Right renal cortex interstitium (tissue), 3 donors: ENCODE data around the gene VAMP2. TPM values are rescaled to one million over a fixed set of nuclear protein-coding genes. Genes with fewer than 3 reads are reported as not detected.

Experiments used
- DNase-seq, 3 donors: peaks; one replicate each; pipeline ENCODE4 v3.0.0-alpha.2; 2013; ENCODE audit warnings: low read depth in 3 of 3, low spot score in 2 of 3
- polyA plus RNA-seq, 3 donors: library from polyadenylated mRNA; unstranded; fragments of 120-200 nt; gene quantifications; one replicate each; pipeline ENCODE4 v1.2.1, GENCODE V29; 2013; ENCODE audit not compliant: insufficient read length in 3 of 3

Gene VAMP2
- polyA plus RNA-seq, 3 donors, result 98.7 to 114 (median 102) TPM

GRCh38 chr17:8156246-8156992 lies 6.3 kb downstream of the VAMP2 start:
- DNase-seq, result peak; percentile 99 to 100 (median 100)

GRCh38 chr17:8155996-8156245 lies 6.8 kb downstream of the VAMP2 start:
- DNase-seq, result no peak

- DNase-seq, result no peak
Measured at GRCh38 chr17:8155231-8155995, 7.3 kb downstream of the VAMP2 start.

GRCh38 chr17:8154608-8155155 lies 8.1 kb downstream of the VAMP2 start:
- no peak for DNase-seq

- peak in 2 of 3 donors; percentile 91 to 94 for DNase-seq
Measured at GRCh38 chr17:8153957-8154607, 8.7 kb downstream of the VAMP2 start.

- no peak for DNase-seq
Measured at GRCh38 chr17:8153525-8153956, 9.2 kb downstream of the VAMP2 start.

GRCh38 chr17:8153031-8153451 lies 9.7 kb downstream of the VAMP2 start:
- no peak for DNase-seq

GRCh38 chr17:8152112-8152775 lies 10.5 kb downstream of the VAMP2 start, which contains the start of gene PER1:
PER1 (minus strand) TSS chr17:8152404; CDS start chr17:8150706, 1,698 bp downstream.
- DNase-seq, result no peak

GRCh38 chr17:8151641-8152111 lies 11.1 kb downstream of the VAMP2 start:
- DNase-seq, result no peak

- peak in 1 of 3 donors; percentile 78 for DNase-seq
Measured at GRCh38 chr17:8151120-8151640, 11.6 kb downstream of the VAMP2 start.

- DNase-seq, result no peak
Measured at GRCh38 chr17:8150194-8151119, 12.3 kb downstream of the VAMP2 start.

GRCh38 chr17:8149419-8150193 lies 13.1 kb downstream of the VAMP2 start:
- no peak for DNase-seq

- no peak for DNase-seq
Measured at GRCh38 chr17:8148560-8148959, 14.2 kb downstream of the VAMP2 start.

- DNase-seq, result no peak
Measured at GRCh38 chr17:8147805-8148404, 14.8 kb downstream of the VAMP2 start.

- DNase-seq, result no peak
Measured at GRCh38 chr17:8147141-8147804, 15.5 kb downstream of the VAMP2 start.

GRCh38 chr17:8146381-8147140 lies 16.2 kb downstream of the VAMP2 start:
- no peak for DNase-seq

- no peak for DNase-seq
Measured at GRCh38 chr17:8145811-8146210, 16.9 kb downstream of the VAMP2 start.
